ENCODE measurements around the gene SPATA20. TPM values are rescaled to one million over a fixed set of nuclear protein-coding genes. Genes with fewer than 3 reads are reported as not detected.

The SPATA20 gene
- total RNA-seq, 1 experiment from 2014 or later = 33.2 TPM

- peaks cover 34% of the 10 kb centered on the region for H3K36me3 Mint-ChIP-seq (ENCODE audit: insufficient read depth, unreplicated experiment)
- no peak for DNase-seq
- intact Hi-C loops (cut with micrococcal nuclease; ENCODE audit: unreplicated experiment) = loop anchor here (1.0 to 10.0 kb wide), 4 partner anchors 80 to 408 kb away; no protein-coding TSS in a partner anchor
- no peaks in the 10 kb centered on the region for H3K9me3 Mint-ChIP-seq (ENCODE audit: low read depth, unreplicated experiment)
- TF ChIP-seq, protein P1, sequence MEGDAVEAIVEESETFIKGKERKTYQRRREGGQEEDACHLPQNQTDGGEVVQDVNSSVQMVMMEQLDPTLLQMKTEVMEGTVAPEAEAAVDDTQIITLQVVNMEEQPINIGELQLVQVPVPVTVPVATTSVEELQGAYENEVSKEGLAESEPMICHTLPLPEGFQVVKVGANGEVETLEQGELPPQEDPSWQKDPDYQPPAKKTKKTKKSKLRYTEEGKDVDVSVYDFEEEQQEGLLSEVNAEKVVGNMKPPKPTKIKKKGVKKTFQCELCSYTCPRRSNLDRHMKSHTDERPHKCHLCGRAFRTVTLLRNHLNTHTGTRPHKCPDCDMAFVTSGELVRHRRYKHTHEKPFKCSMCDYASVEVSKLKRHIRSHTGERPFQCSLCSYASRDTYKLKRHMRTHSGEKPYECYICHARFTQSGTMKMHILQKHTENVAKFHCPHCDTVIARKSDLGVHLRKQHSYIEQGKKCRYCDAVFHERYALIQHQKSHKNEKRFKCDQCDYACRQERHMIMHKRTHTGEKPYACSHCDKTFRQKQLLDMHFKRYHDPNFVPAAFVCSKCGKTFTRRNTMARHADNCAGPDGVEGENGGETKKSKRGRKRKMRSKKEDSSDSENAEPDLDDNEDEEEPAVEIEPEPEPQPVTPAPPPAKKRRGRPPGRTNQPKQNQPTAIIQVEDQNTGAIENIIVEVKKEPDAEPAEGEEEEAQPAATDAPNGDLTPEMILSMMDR (IDR thresholded peaks at IDR 0.05; ENCODE audit: unreplicated experiment) = no peak
- CTCF ChIA-PET = interaction anchor here (0.7 to 1.7 kb wide), 7 partner anchors 14 to 236 kb away, joined by 3 to 6 read pairs (median 3); partner anchors contain the start of gene CACNA1G
- peak overlapping the region; percentile 60 for H3K4me3 Mint-ChIP-seq (ENCODE audit: low read depth, unreplicated experiment)
- no TSS peak for BruUV-seq (replicated peaks)
- H3K27ac Mint-ChIP-seq (ENCODE audit: unreplicated experiment) = no peak overlapping the region
- no peaks in the 10 kb centered on the region for H3K27me3 Mint-ChIP-seq (ENCODE audit: unreplicated experiment)
- peaks cover 38% of the 10 kb centered on the region for H3K4me1 Mint-ChIP-seq (ENCODE audit: low read depth, unreplicated experiment)
Observed at GRCh38 chr17:50546701-50547034, 306 bp upstream of the SPATA20 start.

DNA sequence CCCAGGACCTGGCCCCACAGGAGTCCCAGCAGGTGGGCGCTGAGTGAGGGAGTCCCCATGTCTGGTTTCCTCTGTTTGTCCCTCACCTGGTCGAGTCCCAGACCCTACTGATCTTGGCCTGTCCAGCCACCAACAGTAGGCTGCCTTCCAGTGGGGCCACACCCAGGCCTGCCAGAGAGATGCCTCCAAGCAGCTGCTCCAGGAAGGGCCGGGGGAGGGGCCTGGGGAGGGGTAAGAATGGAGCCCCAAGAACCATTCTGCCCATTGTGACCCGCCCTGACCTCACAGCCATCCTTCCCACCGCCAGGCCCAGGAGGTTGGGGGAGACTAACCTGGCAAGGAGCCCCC lies 736 bp downstream of the SPATA20 start:
- peak overlapping the region; percentile 24 for H3K27ac Mint-ChIP-seq (ENCODE audit: unreplicated experiment)
- no peaks in the 10 kb centered on the region for H3K9me3 Mint-ChIP-seq (ENCODE audit: low read depth, unreplicated experiment)
- BruUV-seq (replicated peaks) = no TSS peak
- H3K4me3 Mint-ChIP-seq (ENCODE audit: low read depth, unreplicated experiment) = peak overlapping the region; percentile 60
- intact Hi-C loops (cut with micrococcal nuclease; ENCODE audit: unreplicated experiment) = loop anchor here (1.0 to 10.0 kb wide), 4 partner anchors 79 to 407 kb away; no protein-coding TSS in a partner anchor
- peaks cover 29% of the 10 kb centered on the region for H3K4me1 Mint-ChIP-seq (ENCODE audit: low read depth, unreplicated experiment)
- no peaks in the 10 kb centered on the region for H3K27me3 Mint-ChIP-seq (ENCODE audit: unreplicated experiment)
- DNase-seq = peak; percentile 44
- TF ChIP-seq, protein P1 (IDR thresholded peaks at IDR 0.05; ENCODE audit: unreplicated experiment) = no peak
- CTCF ChIA-PET = interaction anchor here (0.6 to 1.7 kb wide), 7 partner anchors 13 to 294 kb away, joined by 3 to 6 read pairs (median 3); partner anchors contain the start of gene CACNA1G
- H3K36me3 Mint-ChIP-seq (ENCODE audit: insufficient read depth, unreplicated experiment) = peaks cover 24% of the 10 kb centered on the region

DNA sequence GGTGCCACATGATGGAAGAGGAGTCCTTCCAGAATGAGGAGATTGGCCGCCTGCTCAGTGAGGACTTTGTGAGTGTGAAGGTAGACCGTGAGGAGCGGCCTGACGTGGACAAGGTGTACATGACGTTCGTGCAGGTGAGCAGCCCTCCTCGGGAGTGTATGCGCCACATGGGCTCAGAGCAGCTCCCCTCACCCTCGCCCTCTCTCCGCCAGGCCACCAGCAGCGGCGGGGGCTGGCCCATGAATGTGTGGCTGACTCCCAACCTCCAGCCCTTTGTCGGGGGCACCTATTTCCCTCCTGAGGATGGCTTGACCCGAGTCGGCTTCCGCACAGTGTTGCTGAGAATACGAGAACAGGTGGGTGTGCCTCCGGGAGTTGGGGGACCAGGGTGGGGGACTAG lies 1.9 kb downstream of the SPATA20 start:
- H3K27ac Mint-ChIP-seq (ENCODE audit: unreplicated experiment) = no peak overlapping the region
- H3K4me3 Mint-ChIP-seq (ENCODE audit: low read depth, unreplicated experiment) = no peak overlapping the region
- H3K36me3 Mint-ChIP-seq (ENCODE audit: insufficient read depth, unreplicated experiment) = peaks cover 17% of the 10 kb centered on the region
- H3K27me3 Mint-ChIP-seq (ENCODE audit: unreplicated experiment) = no peaks in the 10 kb centered on the region
- intact Hi-C loops (cut with micrococcal nuclease; ENCODE audit: unreplicated experiment) = loop anchor here (10.0 kb wide), 1 partner anchor 406 kb away; no protein-coding TSS in a partner anchor
- no TSS peak for BruUV-seq (replicated peaks)
- DNase-seq = no peak
- H3K4me1 Mint-ChIP-seq (ENCODE audit: low read depth, unreplicated experiment) = peaks cover 18% of the 10 kb centered on the region
- TF ChIP-seq, protein P1 (IDR thresholded peaks at IDR 0.05; ENCODE audit: unreplicated experiment) = no peak
- CTCF ChIA-PET = no interaction called here
- no peaks in the 10 kb centered on the region for H3K9me3 Mint-ChIP-seq (ENCODE audit: low read depth, unreplicated experiment)

DNA sequence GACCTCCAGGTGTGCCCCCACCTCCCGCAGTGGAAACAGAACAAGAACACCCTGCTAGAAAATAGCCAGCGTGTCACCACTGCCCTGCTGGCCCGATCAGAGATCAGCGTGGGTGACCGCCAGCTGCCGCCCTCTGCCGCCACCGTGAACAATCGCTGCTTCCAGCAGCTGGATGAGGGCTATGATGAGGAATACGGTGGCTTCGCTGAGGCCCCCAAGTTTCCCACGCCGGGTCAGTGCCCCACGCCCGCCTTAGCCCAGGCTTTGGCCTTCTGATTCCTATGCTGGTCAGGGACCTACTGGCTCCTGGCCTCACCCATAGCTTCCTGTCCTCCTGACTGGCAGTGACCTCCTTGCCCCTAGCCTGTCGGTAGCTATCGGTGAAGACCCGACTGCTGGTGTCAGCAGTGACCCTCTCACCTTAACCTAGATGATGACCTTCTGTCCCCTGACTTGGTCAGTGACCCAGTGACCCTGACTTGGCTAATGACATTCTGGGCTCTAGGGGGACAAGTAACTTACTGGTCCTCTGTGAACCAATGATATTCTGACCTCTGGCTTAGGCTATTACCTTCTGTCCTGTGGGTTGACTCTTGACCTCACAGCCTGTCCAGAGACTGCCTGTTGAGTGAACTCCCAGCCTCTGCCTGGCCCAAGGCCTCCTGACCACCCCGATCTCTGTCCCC lies 2.4 kb downstream of the SPATA20 start:
- no peaks in the 10 kb centered on the region for H3K9me3 Mint-ChIP-seq (ENCODE audit: low read depth, unreplicated experiment)
- H3K27ac Mint-ChIP-seq (ENCODE audit: unreplicated experiment) = no peak overlapping the region
- H3K4me1 Mint-ChIP-seq (ENCODE audit: low read depth, unreplicated experiment) = peaks cover 13% of the 10 kb centered on the region
- TF ChIP-seq, protein P1 (IDR thresholded peaks at IDR 0.05; ENCODE audit: unreplicated experiment) = no peak
- CTCF ChIA-PET = interaction anchor here (0.6 to 1.0 kb wide), 2 partner anchors 19 to 87 kb away, joined by 3 to 4 read pairs; no protein-coding TSS in a partner anchor
- H3K27me3 Mint-ChIP-seq (ENCODE audit: unreplicated experiment) = no peaks in the 10 kb centered on the region
- peaks cover 12% of the 10 kb centered on the region for H3K36me3 Mint-ChIP-seq (ENCODE audit: insufficient read depth, unreplicated experiment)
- intact Hi-C loops (cut with micrococcal nuclease; ENCODE audit: unreplicated experiment) = loop anchor here (10.0 kb wide), 1 partner anchor 405 kb away; no protein-coding TSS in a partner anchor
- no TSS peak for BruUV-seq (replicated peaks)
- no peak overlapping the region for H3K4me3 Mint-ChIP-seq (ENCODE audit: low read depth, unreplicated experiment)
- DNase-seq = no peak
